OCI-LY1 (cell line): ENCODE measurements around the gene DOCK2.

Source experiments
- H2AFZ ChIP-seq: fragments of 200-600 bp; sonication (generic), shearing (Covaris generic); 2 replicates; pipeline ENCODE4 v1.6.0; 2014; ENCODE audit warnings: antibody characterized with exemption, mild to moderate bottlenecking, low read length
- H3F3A ChIP-seq: fragments of 200-600 bp; sonication (generic), shearing (Covaris generic); 2 replicates; pipeline ENCODE4 v1.6.0; 2014; ENCODE audit warnings: mild to moderate bottlenecking, antibody characterized with exemption, low read length, moderate library complexity; ENCODE audit not compliant: insufficient read depth
- H3K27ac ChIP-seq: fragments of 200-600 bp; sonication (generic); 2 replicates; pipeline ENCODE4 v1.5.1; 2014; ENCODE audit warnings: low read length, mixed run types, mild to moderate bottlenecking, low read depth; ENCODE audit not compliant: poor library complexity, severe bottlenecking
- H3K27me3 ChIP-seq: fragments of 200-600 bp; sonication (generic); 2 replicates; pipeline ENCODE4 v1.6.0; 2014; ENCODE audit warnings: antibody characterized with exemption, mild to moderate bottlenecking, low read length, moderate library complexity; ENCODE audit not compliant: insufficient read depth
- H3K36me3 ChIP-seq: fragments of 200-600 bp; sonication (generic); 2 replicates; pipeline ENCODE4 v1.6.1; 2014; ENCODE audit warnings: mild to moderate bottlenecking, antibody characterized with exemption, low read length, moderate library complexity, mixed read lengths; ENCODE audit not compliant: insufficient read depth
- H3K4me1 ChIP-seq: fragments of 200-600 bp; sonication (generic); 2 replicates; pipeline ENCODE4 v1.5.1; 2014; ENCODE audit warnings: mild to moderate bottlenecking, low read length, moderate library complexity; ENCODE audit not compliant: insufficient read depth, severe bottlenecking
- H3K4me2 ChIP-seq: fragments of 200-600 bp; sonication (generic), shearing (Covaris generic); 2 replicates; pipeline ENCODE4 v1.6.1; 2014; ENCODE audit warnings: low read length
- H3K4me3 ChIP-seq: fragments of 200-600 bp; sonication (generic); 2 replicates; pipeline ENCODE4 v1.5.1; 2014; ENCODE audit warnings: low read length, low read depth, mild to moderate bottlenecking, mixed read lengths; ENCODE audit not compliant: poor library complexity, severe bottlenecking
- H3K79me2 ChIP-seq: fragments of 200-600 bp; shearing (Covaris generic); 2 replicates; pipeline ENCODE4 v1.6.1; 2016; ENCODE audit warnings: mixed run types, low read length, mixed read lengths; ENCODE audit not compliant: insufficient read depth
- H3K9ac ChIP-seq: fragments of 200-600 bp; sonication (generic), shearing (Covaris generic); 2 replicates; pipeline ENCODE4 v1.6.1; 2014; ENCODE audit warnings: mild to moderate bottlenecking, low read length, mixed read lengths
- H3K9me2 ChIP-seq: fragments of 200-600 bp; sonication (generic), shearing (Covaris generic); 2 replicates; pipeline ENCODE4 v1.6.1; 2014; ENCODE audit warnings: low read depth, mild to moderate bottlenecking, low read length, mixed read lengths
- H3K9me3 ChIP-seq: fragments of 200-600 bp; shearing (Covaris generic); 2 replicates; pipeline ENCODE4 v1.6.1; 2014; ENCODE audit warnings: low read length, mixed read lengths
- H4K20me1 ChIP-seq: fragments of 200-600 bp; sonication (generic), shearing (Covaris generic); 2 replicates; pipeline ENCODE4 v1.6.0; 2016; ENCODE audit warnings: mild to moderate bottlenecking, low read length; ENCODE audit not compliant: insufficient read depth
- CTCF ChIP-seq: fragments of 200-600 bp; sonication (generic), shearing (Covaris generic); IDR thresholded peaks from 2 replicates; pipeline ENCODE4 v1.5.1; 2017; ENCODE audit warnings: mild to moderate bottlenecking, antibody characterized with exemption, low read length, moderate library complexity, mixed read lengths
- EZH2 ChIP-seq: fragments of 200-600 bp; sonication (generic), shearing (Covaris generic); IDR thresholded peaks from 2 replicates; pipeline ENCODE4 v1.8.0; 2017; ENCODE audit warnings: borderline replicate concordance, mixed run types, mild to moderate bottlenecking, antibody characterized with exemption, low read length, moderate library complexity, mixed read lengths

DOCK2 gene

DNA sequence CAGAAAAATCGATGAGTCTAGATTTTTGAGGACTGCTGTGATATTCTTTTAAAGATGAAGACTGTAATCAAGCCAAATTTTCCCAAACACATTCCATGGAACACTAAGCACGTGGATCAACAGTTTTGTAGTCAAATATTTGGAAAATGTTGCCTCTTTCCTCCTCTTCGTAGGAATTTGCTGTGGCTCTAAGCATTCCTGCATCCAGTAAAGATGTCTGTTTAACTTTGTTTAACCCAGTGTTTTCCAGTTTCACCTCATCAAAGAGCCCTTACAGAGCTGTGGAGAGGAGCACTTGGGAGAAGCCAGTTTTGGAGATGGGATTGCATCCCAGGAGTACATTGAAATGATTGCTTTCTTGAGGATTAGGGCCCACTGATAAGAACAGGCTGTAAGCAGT lies 284.3 kb downstream of the DOCK2 start:
- H3K27ac ChIP-seq = no peak overlapping the region
- no peaks in the 10 kb centered on the region; the same call in 1 of the 2 replicates for H3K36me3 ChIP-seq
- no peak overlapping the region for H3K9ac ChIP-seq
- H3K27me3 ChIP-seq = no peaks in the 10 kb centered on the region
- no peaks in the 10 kb centered on the region for H3K4me1 ChIP-seq
- no peaks in the 10 kb centered on the region for H3K9me2 ChIP-seq
- TF ChIP-seq CTCF = no peak
- TF ChIP-seq EZH2 = no peak
- H2AFZ ChIP-seq = no peak overlapping the region
- no peak overlapping the region for H3K4me2 ChIP-seq
- no peaks in the 10 kb centered on the region for H3K79me2 ChIP-seq
- H4K20me1 ChIP-seq = no peaks in the 10 kb centered on the region
- H3F3A ChIP-seq = no peaks in the 10 kb centered on the region
- no peak overlapping the region for H3K4me3 ChIP-seq
- no peaks in the 10 kb centered on the region for H3K9me3 ChIP-seq

GRCh38 chr5:169921949-169922348 lies 284.9 kb downstream of the DOCK2 start:
- Histone ChIP-seq H3K27ac (no peak overlapping the region), H3K9me2 (no peaks in the 10 kb centered on the region), H3K79me2 (no peaks in the 10 kb centered on the region), H3K4me3 (no peak overlapping the region), H3K9me3 (no peaks in the 10 kb centered on the region), H3F3A (no peaks in the 10 kb centered on the region), H4K20me1 (no peaks in the 10 kb centered on the region), H3K4me1 (no peaks in the 10 kb centered on the region), H2AFZ (no peak overlapping the region), H3K27me3 (no peaks in the 10 kb centered on the region), H3K36me3 (no peaks in the 10 kb centered on the region; the same call in 1 of the 2 replicates), H3K9ac (no peak overlapping the region), H3K4me2 (no peak overlapping the region)
- TF ChIP-seq CTCF (no peak), EZH2 (no peak)

GRCh38 chr5:169922474-169922873 lies 285.4 kb downstream of the DOCK2 start:
- Histone ChIP-seq H3K4me2 (no peak overlapping the region), H3K79me2 (no peaks in the 10 kb centered on the region), H3K27me3 (no peaks in the 10 kb centered on the region), H3K9me3 (no peaks in the 10 kb centered on the region), H3K36me3 (no peaks in the 10 kb centered on the region; the same call in 1 of the 2 replicates), H3F3A (no peaks in the 10 kb centered on the region), H3K9ac (no peak overlapping the region), H2AFZ (no peak overlapping the region), H3K4me3 (no peak overlapping the region), H3K27ac (no peak overlapping the region), H3K4me1 (no peaks in the 10 kb centered on the region), H4K20me1 (no peaks in the 10 kb centered on the region), H3K9me2 (no peaks in the 10 kb centered on the region)
- TF ChIP-seq EZH2 (no peak), CTCF (no peak)
